Fibroblast of gingiva (primary cell): Measurements from ENCODE around the gene CRY2.

Experiments used
- DNase-seq: peaks from one replicate; pipeline ENCODE4 v3.0.0-alpha.2; 2011; ENCODE audit warnings: low read depth

Gene CRY2

DNA sequence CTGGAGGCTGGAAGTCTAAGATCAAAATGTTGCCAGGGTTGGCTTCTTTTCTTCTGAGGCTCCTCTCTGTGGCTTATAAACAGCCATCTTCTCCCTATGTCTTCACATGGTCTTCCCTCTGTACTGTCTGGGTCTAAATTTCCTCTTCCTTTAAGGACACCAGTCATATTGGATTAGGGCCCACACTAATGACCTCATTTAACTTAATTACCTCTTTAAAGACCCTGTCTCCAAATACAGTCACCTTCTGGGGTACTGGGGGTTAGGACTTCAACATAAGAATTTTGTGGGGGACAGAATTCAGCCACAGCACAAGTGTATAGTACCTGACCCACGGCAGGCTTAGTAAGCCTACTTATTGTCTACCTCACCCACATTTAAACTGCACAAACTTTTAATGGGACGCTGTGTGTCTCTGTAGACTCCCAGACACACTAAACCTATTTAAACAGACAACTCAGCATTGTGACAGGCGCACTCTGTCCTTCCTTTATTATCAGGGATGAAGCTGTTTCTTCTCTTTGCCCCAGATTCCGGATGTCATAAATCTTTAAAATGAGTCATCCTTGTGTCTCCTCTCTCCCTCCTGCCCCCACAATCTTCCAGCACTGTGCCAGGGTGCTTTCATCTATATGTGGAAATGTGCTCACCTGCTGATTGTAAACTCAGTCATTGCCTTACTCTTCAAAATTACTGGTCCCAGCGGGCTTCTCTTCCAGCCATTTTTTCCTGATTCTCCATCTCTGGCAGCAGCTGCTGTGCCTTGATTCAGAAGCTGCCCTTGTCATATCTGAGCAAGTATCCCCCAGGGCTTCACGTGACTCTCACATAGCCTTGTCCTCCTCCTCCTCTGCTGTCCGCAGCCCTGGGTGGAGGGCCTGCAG lies 32.8 kb downstream of the CRY2 start:
- no peak for DNase-seq

DNA sequence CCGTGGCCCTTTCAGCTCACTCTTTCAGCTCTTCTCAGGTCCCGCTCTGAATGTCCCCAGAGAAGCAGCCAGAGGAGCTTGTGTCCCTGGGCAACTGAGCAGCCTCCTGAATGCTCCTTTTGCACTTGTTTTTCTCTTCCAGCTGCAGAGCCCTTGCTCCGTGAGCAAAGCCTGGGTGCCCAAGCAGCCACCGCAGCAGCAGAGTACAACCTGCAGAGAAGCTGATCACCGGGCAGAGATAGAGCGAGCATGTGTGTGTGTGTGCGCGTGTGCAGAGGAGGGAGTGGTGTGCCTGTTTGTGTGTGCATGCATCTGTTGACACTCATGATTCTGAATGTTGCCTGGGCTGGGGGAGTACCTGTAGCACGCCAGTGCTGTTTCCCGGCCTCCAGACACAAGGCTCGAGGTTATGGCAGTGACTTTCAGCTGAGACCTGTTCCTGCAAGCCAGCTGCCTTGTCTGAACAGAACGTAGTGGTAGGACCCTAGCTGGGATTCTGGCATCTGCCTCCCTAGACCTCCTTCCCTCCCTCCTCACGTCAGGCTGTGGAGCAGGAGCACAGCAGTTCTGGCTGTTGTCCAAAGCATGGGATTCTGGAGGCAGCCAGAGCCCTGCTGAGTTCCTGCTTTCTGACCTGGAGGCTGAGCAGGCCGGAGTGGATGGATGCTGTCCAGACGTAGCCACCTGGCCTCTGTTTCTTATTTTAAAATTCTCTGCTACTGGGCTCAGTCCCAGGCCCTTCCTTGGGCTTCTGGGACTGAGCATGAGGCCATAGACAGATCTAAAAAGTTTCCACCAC lies 33.7 kb downstream of the CRY2 start:
- DNase-seq, result no peak

DNA sequence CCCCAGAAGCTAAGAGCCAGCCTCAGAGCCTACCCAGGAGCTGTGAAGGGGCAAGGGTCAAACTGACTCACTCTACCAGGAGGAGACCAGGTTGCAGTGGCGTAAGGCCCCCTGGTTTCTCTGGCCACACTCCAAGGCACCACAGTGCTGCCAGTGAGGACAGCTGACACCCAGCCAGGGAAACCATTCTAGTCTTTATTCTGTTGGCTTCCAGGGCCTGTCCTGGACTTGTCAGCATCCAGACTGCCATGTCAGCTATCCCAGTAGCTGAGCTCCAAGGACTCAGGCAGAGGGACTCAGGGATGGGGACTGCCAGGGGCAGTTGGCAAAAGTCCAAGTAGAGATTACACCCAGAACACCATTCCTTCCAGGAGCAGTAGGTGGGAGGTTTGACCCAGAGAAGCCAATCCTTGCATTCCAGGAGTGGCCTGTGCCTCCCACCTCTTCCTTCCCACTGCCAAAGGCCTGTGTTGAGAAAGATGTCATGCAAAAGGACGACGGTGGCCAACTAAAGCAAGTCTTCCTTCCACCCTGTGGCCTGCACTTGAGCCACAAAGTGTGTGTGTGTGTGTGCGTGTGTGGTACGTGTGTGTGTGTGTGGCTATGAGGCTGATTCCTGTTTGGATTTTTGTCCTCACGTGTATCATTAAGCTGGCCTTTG lies 34.6 kb downstream of the CRY2 start:
- no peak for DNase-seq

DNA sequence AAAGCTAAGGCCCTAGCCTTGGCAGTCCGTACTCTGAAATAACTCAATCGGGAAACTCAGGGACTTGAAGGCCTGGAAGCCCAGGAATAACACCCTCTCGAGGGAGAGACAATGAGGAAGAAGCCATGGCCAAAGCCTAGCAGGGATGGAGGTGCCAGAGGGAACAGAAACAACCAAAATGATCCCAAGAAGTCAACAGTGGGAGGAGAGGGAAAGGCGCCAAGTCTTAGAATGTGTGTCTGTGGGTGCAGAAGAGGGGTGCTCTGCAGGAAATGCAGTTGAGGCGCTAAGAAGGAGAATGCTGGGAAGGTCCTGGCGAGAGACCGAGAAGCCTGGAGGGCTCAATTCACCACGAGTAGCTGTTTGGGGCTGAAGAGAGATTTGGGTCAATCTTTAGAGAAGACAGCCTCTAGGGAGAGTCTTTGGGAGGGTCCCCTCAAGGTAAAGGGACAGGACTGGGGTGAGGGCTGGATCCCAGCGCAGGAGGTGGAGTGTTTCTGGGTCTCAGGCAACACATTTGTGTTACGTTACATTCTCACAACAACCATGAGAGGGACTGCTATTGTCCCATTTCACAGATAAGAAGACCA lies 37.4 kb downstream of the CRY2 start:
- DNase-seq, result no peak

DNA sequence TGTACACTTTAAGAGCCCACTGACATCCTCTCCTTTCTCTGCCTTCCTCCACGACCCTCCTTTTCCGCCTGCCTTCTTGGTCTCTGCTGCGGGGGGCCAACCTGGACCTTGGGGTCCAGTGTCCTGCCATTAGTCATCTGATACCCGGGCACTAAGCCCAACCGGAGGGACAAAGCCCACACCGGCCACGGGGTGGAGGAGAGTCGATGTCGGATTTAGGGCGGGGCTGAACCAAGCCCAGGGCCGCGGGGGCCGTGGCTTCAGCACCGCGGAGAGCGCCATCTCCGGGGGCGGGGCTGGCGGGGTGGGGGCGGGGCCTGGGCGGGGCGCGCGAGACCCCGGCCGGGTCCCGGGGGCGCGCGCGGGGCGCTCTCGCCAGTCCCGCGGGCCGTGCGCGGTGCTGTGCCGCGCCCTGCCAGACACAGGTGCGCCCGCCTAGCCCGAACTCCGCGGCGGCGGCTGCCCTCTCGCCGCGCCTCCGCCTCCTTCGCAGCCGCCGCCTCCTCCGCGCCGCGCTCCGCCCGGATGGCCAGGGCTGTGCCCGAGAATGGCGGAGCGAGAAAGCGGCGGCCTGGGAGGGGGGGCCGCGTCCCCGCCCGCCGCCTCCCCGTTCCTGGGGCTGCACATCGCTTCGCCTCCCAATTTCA lies 38.1 kb downstream of the CRY2 start, which contains the start of gene MAPK8IP1:
Gene MAPK8IP1 (plus strand): TSS at position 378 of the 647 bp plus-strand sequence. CDS start 170 bp downstream, at position 548.
- DNase-seq, result no peak

DNA sequence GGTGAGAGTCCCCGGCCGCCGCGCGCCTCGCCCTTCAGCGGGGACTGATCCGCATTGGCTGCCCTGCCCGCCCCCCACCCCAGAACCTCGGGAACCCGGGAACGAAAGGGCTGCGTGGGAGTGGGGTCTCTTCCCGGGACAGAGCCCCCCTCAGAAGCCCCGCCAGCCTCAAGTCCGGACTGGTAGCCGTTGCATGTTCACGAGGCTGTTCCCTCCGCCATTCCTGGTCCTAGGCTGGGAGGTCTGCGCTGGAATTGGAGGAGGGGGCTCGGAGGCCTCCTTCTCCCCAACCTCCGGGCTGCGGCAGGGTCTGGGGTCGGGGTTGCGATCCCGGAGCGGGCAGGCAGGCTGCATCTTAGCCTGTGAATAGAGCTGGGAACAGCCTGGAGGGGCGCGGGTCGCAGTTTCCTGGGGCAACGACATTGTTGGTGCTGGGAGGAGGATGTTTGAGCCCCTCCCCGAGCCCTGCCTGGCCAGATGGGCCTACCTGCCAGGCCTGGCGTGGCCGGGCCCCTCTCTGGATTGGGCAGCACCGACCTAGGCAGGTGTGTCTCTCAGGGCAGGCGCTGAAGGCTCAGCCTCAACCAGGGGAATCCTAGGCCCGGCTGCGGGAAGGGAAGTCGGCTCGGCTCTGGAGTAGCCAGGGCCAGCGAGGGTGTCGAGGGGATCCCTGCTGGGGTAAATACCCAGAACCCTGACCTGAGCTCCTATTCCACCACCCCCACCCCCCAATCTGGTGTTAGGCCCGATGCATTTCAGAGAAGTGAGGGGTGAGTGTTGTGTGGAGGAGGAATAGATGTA lies 38.8 kb downstream of the CRY2 start:
- DNase-seq, result no peak

DNA sequence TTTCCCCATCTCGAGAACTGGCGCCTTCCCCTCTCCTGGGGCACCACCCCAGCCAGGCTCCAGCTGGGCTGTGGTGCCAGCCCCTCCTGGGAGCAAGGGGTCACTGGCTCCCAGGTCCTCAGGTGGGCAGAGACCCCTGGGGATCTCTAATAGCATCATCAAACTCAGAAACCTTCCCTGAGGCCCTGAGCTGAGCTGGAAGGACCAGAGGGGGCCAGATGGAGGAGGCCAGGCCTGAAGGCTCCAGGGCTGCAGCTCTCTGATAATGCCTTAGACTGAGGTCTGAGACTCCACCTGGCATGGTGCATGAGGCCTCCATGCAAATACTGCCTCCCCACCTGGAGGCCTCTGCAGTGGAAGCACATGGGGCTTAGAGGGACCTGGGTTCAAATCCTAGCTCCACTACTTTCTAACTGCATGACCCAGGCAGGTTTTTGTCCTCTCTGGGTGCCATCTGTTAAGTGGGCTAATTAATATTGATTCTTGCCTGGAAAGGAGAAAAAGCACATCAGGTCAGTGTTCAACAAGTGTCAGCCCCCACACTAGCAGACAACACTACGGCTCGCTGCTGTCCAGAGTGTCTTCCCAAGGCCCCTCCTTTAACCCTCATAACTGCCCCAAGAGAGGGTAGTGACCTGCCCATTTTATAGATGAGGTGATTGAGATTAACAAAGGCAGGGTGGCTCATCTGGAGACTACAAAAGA lies 39.7 kb downstream of the CRY2 start:
- no peak for DNase-seq

DNA sequence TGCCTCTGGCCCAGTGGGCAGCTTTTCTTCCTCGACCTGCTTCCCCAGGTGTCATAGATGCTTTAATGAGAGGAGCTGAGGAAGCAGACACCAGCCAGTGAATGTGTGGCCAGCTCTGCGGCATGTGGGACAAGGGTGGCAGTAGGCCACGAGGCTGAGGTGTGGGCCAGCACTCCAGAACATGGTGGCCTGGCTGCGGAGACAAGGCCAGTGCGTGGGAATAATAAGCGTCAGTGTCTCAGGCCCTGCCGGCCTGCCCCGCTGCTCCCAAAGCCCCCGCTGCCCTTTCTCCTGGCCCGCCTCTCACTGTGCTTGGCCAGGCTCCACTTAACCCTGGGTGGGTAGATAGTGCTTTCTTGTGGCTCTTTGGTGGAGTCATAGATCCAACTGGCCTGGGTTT lies 40.3 kb downstream of the CRY2 start:
- DNase-seq, result no peak

DNA sequence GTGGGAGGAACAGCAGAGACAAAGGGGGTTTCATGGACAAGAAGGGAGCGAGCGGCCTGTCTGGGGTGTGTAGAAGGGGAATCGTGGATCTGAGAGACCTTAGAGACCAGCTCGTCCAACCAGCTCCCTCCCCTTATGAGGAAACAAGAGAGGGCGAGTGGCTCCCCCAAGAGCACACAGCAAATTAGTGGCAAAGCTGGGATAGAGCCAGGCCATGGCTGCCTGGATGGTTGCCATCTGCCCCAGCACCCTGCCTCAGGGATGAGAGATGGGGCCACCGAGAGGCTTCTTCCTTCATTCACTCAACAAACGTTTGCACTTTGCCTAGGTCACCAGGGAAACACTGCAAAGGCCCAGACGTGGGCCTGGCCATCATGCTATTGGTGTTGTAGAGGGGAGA lies 42.3 kb downstream of the CRY2 start:
- no peak for DNase-seq

DNA sequence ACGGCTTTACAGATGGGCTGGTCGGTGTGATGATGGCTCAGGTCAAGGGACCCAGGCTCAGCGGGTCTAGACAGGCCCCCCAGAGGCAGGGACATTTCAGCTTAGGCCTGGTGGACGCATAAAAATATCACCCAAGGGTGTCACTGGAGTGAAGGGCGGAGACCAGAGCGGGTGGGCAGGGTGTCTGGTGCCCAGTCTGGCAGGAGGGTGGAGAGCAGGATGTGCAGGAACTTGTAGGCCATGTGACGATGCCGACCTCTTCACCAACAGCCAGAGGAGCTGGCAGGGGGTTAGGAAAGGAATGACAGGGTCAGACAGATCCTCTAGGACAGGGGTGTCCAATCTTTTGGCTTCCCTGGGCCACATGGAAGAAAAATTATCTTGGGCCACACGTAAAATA lies 42.7 kb downstream of the CRY2 start:
- DNase-seq, result no peak

DNA sequence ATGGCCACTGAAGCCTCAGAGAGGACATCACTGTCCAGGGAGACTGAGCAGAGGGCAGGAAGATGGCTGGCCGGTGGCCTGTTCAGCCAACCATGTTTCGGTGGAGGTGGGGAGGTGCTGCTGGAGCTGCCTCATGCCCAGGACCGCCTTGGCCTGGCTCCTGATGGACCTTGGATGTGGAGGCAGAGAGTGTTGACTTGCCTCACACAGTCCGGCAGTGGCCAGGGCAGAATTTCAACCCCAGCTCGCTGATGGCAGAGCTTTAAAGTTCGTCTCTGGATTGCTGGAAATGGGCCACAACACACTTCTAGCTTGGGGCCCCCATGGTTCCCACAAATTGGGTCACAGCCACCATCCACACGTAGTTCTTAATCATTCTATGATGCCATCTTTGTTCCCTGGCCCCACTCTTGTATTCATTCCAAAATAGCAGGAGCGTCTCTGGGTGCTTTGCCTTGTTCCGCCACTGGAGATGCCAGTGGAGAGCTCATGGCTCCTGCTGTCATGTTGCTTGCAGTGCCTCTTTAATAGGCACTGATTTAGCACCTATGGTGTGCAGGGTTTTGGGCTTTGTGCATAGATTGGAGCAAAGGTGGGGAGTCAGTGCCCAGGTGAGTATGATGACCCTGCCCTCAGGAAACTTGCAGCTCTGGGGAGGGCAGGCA lies 43.7 kb downstream of the CRY2 start:
- no peak for DNase-seq

DNA sequence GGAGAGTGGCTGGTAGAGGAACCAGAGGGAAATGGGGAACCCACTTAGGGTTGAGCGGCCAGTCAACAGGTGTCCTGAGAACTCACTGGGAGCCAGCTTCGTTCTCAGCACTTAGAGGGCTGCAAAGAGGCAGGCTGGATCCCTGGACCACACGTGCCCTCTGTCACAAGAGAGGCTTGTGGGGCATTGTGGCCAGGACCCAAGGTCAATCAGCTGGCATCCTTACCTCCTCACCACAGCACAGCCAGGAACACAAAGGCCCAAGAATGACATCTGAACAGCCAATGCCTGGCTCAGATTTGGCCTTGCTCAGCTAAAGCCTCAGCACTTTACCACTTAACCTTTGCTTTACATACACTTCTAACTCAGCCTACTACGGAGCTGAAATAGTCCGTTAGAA lies 45.6 kb downstream of the CRY2 start:
- DNase-seq, result no peak

DNA sequence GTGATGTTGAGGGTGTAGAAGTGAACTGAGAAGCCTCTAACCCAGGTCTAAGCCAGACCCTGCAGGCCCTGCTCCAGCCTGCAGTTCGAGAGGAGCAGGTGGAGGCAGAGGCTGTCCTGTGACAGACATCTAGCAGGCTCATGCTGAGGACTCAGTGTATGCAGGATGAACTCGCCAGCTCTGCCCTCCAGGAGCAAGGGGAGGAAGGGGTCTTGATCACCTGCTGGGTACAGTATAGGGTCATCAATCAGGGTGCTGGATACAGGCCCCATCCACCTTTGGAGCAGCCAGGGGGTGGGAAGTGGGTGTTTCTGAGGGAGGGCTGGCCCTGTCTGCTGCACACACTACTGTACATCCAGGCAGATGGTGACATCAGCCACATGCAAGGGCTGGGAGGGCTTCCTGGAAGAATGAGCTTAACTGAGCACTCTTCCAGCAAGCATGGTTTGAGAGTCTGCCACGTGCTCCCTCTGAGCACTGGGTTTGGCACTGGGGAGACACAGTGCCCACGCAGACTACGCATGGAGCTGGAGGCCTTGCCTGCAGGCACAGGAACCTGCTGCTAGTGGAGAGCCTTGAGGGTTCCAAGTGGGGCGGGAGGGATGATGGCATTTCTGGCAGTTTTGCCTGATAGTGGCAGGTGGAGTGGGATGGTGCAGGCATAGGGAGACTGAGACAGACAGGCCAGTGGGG lies 47.4 kb downstream of the CRY2 start:
- DNase-seq, result no peak

DNA sequence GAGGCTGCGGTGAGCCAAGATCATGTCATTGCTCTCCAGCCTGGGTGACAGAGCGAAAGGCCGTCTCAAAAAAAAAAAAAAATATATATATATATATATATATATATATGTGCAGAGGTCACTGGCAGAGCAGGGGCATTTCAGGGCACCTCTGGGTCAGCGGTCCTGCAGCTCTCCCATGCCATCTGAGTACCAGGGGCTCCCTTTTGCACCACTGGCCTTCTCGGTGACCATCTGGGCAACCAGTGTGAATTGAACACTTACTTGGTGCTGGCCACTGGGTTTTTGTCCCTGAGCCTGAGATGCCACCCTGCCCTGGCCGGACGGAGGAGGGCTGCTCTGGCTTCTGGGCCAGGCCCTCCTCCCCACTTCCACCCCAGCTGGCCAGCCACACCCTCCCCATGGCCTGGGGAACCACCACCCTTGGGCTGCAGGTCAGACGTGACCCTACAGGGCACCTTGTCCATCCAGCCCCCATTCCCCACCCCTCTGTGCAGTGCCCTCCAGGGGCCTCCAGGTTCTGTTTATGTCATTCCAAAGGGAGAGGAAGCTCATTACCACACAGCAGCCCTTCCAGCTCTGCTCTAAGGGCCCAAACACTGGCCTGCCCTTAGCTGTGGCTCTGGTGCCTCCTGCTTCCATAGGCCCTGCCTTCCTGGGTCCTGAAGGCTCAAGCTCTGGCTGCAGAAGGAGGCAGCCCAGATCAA lies 48.4 kb downstream of the CRY2 start:
- no peak for DNase-seq

DNA sequence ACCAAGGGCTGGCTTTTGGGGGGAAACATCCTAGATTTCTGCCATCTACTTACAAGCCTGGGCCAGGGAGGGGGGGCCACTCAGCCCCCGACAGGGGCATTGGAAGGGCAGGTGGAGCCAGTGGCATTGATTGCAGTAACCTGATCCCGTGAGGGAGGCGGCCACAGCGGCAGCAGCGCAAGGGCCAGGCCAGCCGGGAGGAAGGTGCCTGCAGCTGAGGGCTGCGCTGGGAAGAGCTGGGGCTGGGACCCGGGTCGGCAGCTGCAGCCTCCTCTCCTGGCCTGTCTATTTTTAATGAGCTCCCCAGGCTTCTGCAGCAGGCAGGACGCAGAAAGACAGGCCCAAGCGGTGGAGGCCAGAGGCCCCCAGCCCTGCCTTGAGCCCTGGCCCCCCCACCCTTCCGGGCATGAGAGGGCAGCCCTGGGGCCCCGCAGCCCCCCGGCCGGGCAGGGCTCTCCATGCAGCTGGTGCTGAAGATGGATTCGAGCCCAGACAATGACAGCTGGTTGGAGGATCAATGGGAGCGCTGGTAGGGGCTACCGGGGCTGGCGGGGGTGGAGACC lies 49.2 kb downstream of the CRY2 start:
- no peak for DNase-seq

DNA sequence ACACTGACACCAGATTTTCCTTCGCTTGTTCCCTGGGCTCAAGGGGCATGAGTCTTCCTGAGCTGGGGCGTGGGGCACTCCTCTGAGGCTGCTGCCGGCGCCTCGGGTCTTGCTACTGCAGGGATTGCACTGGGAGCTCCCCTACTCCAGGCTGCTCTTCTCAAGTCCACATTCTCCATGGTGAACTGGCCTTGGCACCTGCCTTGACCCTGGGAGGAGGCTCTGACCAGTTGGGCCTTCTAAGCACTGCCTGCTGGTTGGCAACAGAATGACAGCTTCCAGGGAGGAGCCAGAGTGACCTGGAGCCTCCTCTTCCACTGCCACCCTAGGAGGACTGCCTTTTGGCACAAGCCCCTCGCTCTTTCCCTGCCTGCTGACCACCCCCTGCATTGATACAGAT lies 50.3 kb downstream of the CRY2 start:
- DNase-seq, result no peak

DNA sequence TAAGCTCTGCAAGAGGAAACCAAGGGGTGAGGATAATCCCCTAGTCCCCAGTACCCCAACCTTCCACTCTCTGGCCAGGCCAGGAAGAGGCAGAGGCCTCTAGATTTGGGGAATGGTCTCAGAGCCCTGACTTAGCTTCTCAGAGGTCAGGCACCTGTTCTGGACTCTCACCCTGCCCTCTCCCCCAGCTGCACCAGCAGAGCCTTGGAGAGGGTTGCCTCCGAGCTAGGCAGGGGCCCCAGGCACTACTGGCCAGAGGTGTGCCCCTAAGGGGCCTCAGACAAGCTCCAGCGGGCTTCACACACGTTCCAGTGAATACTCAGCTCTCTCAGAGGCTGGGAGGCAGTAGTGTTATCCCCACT lies 51.8 kb downstream of the CRY2 start:
- no peak for DNase-seq
